IMR-90 (cell line): ENCODE measurements around the gene YTHDF2. TPM values are rescaled to one million over a fixed set of nuclear protein-coding genes. Genes with fewer than 3 reads are reported as not detected.

Experiments
- ATAC-seq: fragments of 200-7000 bp; cut with Tn5 transposase; 2 replicates; pipeline ENCODE4 v1.9.1; 2020; ENCODE audit warnings: low read depth, mild to moderate bottlenecking, moderate library complexity
- BruUV-seq: library from RNA; stranded (reverse); fragments of 400-500 nt; replicated peaks from 2 replicates; lab custom pipeline; 2021; lab: Mats Ljungman, UMichigan
- CTCF ChIA-PET: fragments of 300-600 bp; formaldehyde crosslinking; extraction: SDS; loops from one replicate; lab custom pipeline; 2021; ENCODE audit warnings: antibody characterized with exemption; lab: Yijun Ruan, JAX
- POLR2A ChIA-PET: fragments of 300-600 bp; sonication (Branson Sonifier 250); formaldehyde crosslinking; loops from one replicate; lab custom pipeline; 2022; ENCODE audit warnings: antibody characterized with exemption; ENCODE audit not compliant: unreplicated experiment; lab: Charles Lee
- DNase-seq: peaks from one replicate; pipeline ENCODE4 v3.0.0; 2013
- H2AFZ ChIP-seq: replicated peaks from 2 replicates; pipeline ENCODE3; 2013; ENCODE audit warnings: low read length, mild to moderate bottlenecking; ENCODE audit not compliant: poor library complexity
- H2AK5ac ChIP-seq: 2 replicates; pipeline ENCODE4 v1.6.1; 2013; ENCODE audit warnings: low read depth, low read length, inconsistent platforms
- H2AK9ac ChIP-seq: replicated peaks from 2 replicates; pipeline ENCODE3; 2013; ENCODE audit warnings: mild to moderate bottlenecking, low read depth, low read length, moderate library complexity; ENCODE audit not compliant: poor library complexity
- H2BK120ac ChIP-seq: 2 replicates; pipeline ENCODE4 v1.6.1; 2013; ENCODE audit warnings: low read depth, low read length, inconsistent platforms
- H2BK15ac ChIP-seq: 3 replicates; pipeline ENCODE4 v1.6.1; 2013; ENCODE audit warnings: low read depth, low read length, inconsistent platforms
- H2BK20ac ChIP-seq: 2 replicates; pipeline ENCODE4 v1.6.1; 2013; ENCODE audit warnings: low read depth, mild to moderate bottlenecking, inconsistent platforms, low read length, moderate library complexity
- H2BK5ac ChIP-seq: 2 replicates; pipeline ENCODE4 v1.6.1; 2013; ENCODE audit warnings: mild to moderate bottlenecking, low read depth, low read length, inconsistent platforms; ENCODE audit not compliant: poor library complexity, severe bottlenecking
- H3K14ac ChIP-seq: replicated peaks from 2 replicates; pipeline ENCODE4 v1.6.1; 2013; ENCODE audit warnings: low read depth, low read length, inconsistent platforms
- H3K18ac ChIP-seq: 2 replicates; pipeline ENCODE4 v1.6.1; 2013; ENCODE audit warnings: low read depth, low read length, control low read depth
- H3K23ac ChIP-seq: 2 replicates; pipeline ENCODE4 v1.6.1; 2013; ENCODE audit warnings: low read depth, low read length, inconsistent platforms
- H3K27ac ChIP-seq: 2 replicates; pipeline ENCODE4 v1.5.1; 2013; ENCODE audit warnings: mild to moderate bottlenecking, control low read depth, low read length; ENCODE audit not compliant: insufficient read depth
- H3K27me3 ChIP-seq: 2 replicates; pipeline ENCODE4 v1.6.1; 2013; ENCODE audit warnings: low read length; ENCODE audit not compliant: control insufficient read depth, insufficient read depth
- H3K36me3 ChIP-seq: 2 replicates; pipeline ENCODE4 v1.6.1; 2013; ENCODE audit warnings: low read length, mixed read lengths; ENCODE audit not compliant: control insufficient read depth, insufficient read depth
- H3K4ac ChIP-seq: 2 replicates; pipeline ENCODE4 v1.6.1; 2013; ENCODE audit warnings: low read depth, low read length, inconsistent platforms
- H3K4me1 ChIP-seq: 2 replicates; pipeline ENCODE4 v1.6.1; 2013; ENCODE audit warnings: low read length, mixed read lengths; ENCODE audit not compliant: control insufficient read depth, insufficient read depth
- H3K4me2 ChIP-seq: 2 replicates; pipeline ENCODE4 v1.6.1; 2013; ENCODE audit warnings: low read depth, mild to moderate bottlenecking, control low read depth, low read length, moderate library complexity
- H3K4me3 ChIP-seq: 2 replicates; pipeline ENCODE4 v1.5.1; 2013; ENCODE audit warnings: low read depth, mild to moderate bottlenecking, control low read depth, low read length, moderate library complexity; ENCODE audit not compliant: insufficient read depth
- H3K56ac ChIP-seq: 2 replicates; pipeline ENCODE4 v1.6.1; 2013; ENCODE audit warnings: low read length, inconsistent platforms; ENCODE audit not compliant: insufficient read depth; ENCODE audit errors: extremely low read depth
- H3K79me1 ChIP-seq, 2 experiments: 2 replicates each; pipeline ENCODE4 v1.6.1; 2013; ENCODE audit warnings: low read length in 2 of 2, inconsistent platforms in 1 of 2, low read depth in 1 of 2
- H3K9ac ChIP-seq: 2 replicates; pipeline ENCODE4 v1.6.1; 2013; ENCODE audit warnings: low read depth, low read length, control low read depth
- H3K9me1 ChIP-seq: 2 replicates; pipeline ENCODE4 v1.6.1; 2013; ENCODE audit warnings: low read length, inconsistent platforms; ENCODE audit not compliant: insufficient read depth
- H3K9me3 ChIP-seq: 2 replicates; pipeline ENCODE4 v1.6.1; 2013; ENCODE audit warnings: low read length; ENCODE audit not compliant: control insufficient read depth, insufficient read depth
- H4K20me1 ChIP-seq: 2 replicates; pipeline ENCODE4 v1.6.1; 2013; ENCODE audit warnings: low read length, inconsistent platforms; ENCODE audit not compliant: insufficient read depth
- H4K5ac ChIP-seq: 2 replicates; pipeline ENCODE4 v1.6.1; 2013; ENCODE audit warnings: mild to moderate bottlenecking, low read depth, low read length, control low read depth
- H4K8ac ChIP-seq, 2 experiments: 2 replicates each; pipeline ENCODE4 v1.6.1; 2013; ENCODE audit warnings: low read depth in 2 of 2, low read length in 2 of 2, control low read depth in 1 of 2, inconsistent platforms in 1 of 2
- H4K91ac ChIP-seq: 2 replicates; pipeline ENCODE4 v1.6.1; 2013; ENCODE audit warnings: low read depth, low read length, inconsistent platforms; ENCODE audit not compliant: insufficient read depth
- CEBPB ChIP-seq: IDR thresholded peaks from 2 replicates; pipeline ENCODE4 v1.6.1; 2012; ENCODE audit warnings: low read depth, low read length, improper control_type of control experiment
- CHD1 ChIP-seq: IDR thresholded peaks from 2 replicates; pipeline ENCODE4 v1.6.1; 2012; ENCODE audit warnings: low read depth, low read length, improper control_type of control experiment
- FOS ChIP-seq: fragments of 150-350 bp; IDR thresholded peaks from 2 replicates; pipeline ENCODE4 v1.6.1; 2016; ENCODE audit warnings: low read depth, low read length
- MAFK ChIP-seq: IDR thresholded peaks from 2 replicates; pipeline ENCODE4 v1.6.1; 2012; ENCODE audit warnings: low read depth, low read length, improper control_type of control experiment
- MAZ ChIP-seq: IDR thresholded peaks from 2 replicates; pipeline ENCODE4 v1.6.1; 2012; ENCODE audit warnings: low read depth, mild to moderate bottlenecking, low read length, improper control_type of control experiment, moderate library complexity, borderline replicate concordance
- NFE2L2 ChIP-seq: fragments of 150-350 bp; IDR thresholded peaks from 2 replicates; pipeline ENCODE4 v1.6.1; 2016; ENCODE audit warnings: low read depth, mild to moderate bottlenecking, low read length
- POLR2A ChIP-seq: IDR thresholded peaks from 2 replicates; pipeline ENCODE4 v1.6.1; 2012; ENCODE audit warnings: mild to moderate bottlenecking, low read depth, low read length
- RAD21 ChIP-seq: IDR thresholded peaks from 2 replicates; pipeline ENCODE4 v1.6.1; 2012; ENCODE audit warnings: low read length, improper control_type of control experiment
- RCOR1 ChIP-seq: IDR thresholded peaks from 2 replicates; pipeline ENCODE4 v1.6.1; 2012; ENCODE audit warnings: mild to moderate bottlenecking, low read length, improper control_type of control experiment; ENCODE audit not compliant: insufficient replicate concordance
- SMC3 ChIP-seq: fragments of 150-350 bp; IDR thresholded peaks from 2 replicates; pipeline ENCODE4 v1.6.1; 2016; ENCODE audit warnings: low read depth, mild to moderate bottlenecking, antibody characterized with exemption, low read length, moderate library complexity
- dilution Hi-C: fragments of 300-500 bp; cut with HindIII; formaldehyde crosslinking; loops from one replicate; pipeline ENCODE4 v1.14.3; 2018; ENCODE audit warnings: low sequenced_read_pairs; ENCODE audit not compliant: unreplicated experiment
- in situ Hi-C: fragments of 300-500 bp; cut with MboI; formaldehyde crosslinking; loops from 3 replicates; pipeline ENCODE4 v1.14.3; 2019; ENCODE audit warnings: low sequenced_read_pairs, inconsistent platforms, mixed read lengths
- intact Hi-C: fragments of 100-400 bp; cut with micrococcal nuclease; formaldehyde crosslinking; loops from 2 replicates; pipeline ENCODE4 v1.10.0; 2022
- polyA plus RNA-seq, 3 experiments: library from polyadenylated mRNA; depleted of rRNA; stranded (reverse); fragments of >200 nt; gene quantifications; 2 replicates each; pipeline ENCODE4 v1.2.3, GENCODE V29; 2012; ENCODE audit warnings: low replicate concordance in 1 of 3
- total RNA-seq: library from RNA; depleted of rRNA; stranded (reverse); fragments of >200 nt; gene quantifications from 2 replicates; pipeline ENCODE4 v1.2.3, GENCODE V29; 2012
- TF ChIP-seq, protein P1 (sequence below): fragments of 150-350 bp; IDR thresholded peaks from 2 replicates; pipeline ENCODE4 v1.6.1; 2016; ENCODE audit warnings: low read depth, mild to moderate bottlenecking, low read length, moderate library complexity, borderline replicate concordance
- TF ChIP-seq, protein P2 (sequence below): fragments of 150-350 bp; IDR thresholded peaks from 2 replicates; pipeline ENCODE4 v1.6.1; 2017; ENCODE audit warnings: mild to moderate bottlenecking, antibody characterized with exemption, low read length, low read depth

Gene YTHDF2
- total and polyA plus RNA-seq, 2 of the 4 experiments (the other 2 are of a cell fraction) = 50.0 to 94.3 TPM

- Histone ChIP-seq H2BK120ac (peak overlapping the region; percentile 75), H2BK20ac (peak overlapping the region; percentile 88; the same call in 1 of the 2 replicates), H3K27me3 (no peaks in the 10 kb centered on the region), H3K4me3 (no peak overlapping the region), H3K9me3 (no peaks in the 10 kb centered on the region), H3K4me2 (no peak overlapping the region), H4K20me1 (no peaks in the 10 kb centered on the region), H3K56ac (no peak overlapping the region), H4K8ac (no peak overlapping the region; a peak in 1 of 4 replicates), H3K23ac (no peak overlapping the region), H3K27ac (no peak overlapping the region), H2AK9ac (no peak overlapping the region), H3K36me3 (peaks cover 8% of the 10 kb centered on the region), H2BK5ac (no peak overlapping the region), H3K79me1 (peaks cover 0 to 2% of the 10 kb centered on the region in 2 experiments; a peak in 2 of 4 replicates), H3K14ac (0 out of 2 replicates have a peak overlapping the region, but pooled peaks have one; percentile 72), H2AFZ (no peak overlapping the region), H3K4me1 (peaks cover 4% of the 10 kb centered on the region), H3K9ac (no peak overlapping the region), H3K4ac (no peak overlapping the region), H4K5ac (no peak overlapping the region; the same call in 1 of the 2 replicates), H4K91ac (peak overlapping the region; percentile 80; the same call in 1 of the 2 replicates), H2AK5ac (no peak overlapping the region), H3K9me1 (peaks cover 13% of the 10 kb centered on the region), H2BK15ac (0 out of 3 replicates have a peak overlapping the region, but pooled peaks have one; percentile 33), H3K18ac (no peak overlapping the region)
- POLR2A ChIA-PET = no interaction called here
- intact Hi-C loops = no loop called here
- in situ Hi-C loops = no loop called here
- TF ChIP-seq POLR2A (no peak), SMC3 (no peak), RCOR1 (no peak), CHD1 (no peak), FOS (no peak), CEBPB (no peak), MAFK (no peak), RAD21 (no peak), MAZ (no peak), NFE2L2 (no peak)
- TF ChIP-seq, protein P1, sequence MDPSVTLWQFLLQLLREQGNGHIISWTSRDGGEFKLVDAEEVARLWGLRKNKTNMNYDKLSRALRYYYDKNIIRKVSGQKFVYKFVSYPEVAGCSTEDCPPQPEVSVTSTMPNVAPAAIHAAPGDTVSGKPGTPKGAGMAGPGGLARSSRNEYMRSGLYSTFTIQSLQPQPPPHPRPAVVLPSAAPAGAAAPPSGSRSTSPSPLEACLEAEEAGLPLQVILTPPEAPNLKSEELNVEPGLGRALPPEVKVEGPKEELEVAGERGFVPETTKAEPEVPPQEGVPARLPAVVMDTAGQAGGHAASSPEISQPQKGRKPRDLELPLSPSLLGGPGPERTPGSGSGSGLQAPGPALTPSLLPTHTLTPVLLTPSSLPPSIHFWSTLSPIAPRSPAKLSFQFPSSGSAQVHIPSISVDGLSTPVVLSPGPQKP = no peak
- TF ChIP-seq, protein P2, sequence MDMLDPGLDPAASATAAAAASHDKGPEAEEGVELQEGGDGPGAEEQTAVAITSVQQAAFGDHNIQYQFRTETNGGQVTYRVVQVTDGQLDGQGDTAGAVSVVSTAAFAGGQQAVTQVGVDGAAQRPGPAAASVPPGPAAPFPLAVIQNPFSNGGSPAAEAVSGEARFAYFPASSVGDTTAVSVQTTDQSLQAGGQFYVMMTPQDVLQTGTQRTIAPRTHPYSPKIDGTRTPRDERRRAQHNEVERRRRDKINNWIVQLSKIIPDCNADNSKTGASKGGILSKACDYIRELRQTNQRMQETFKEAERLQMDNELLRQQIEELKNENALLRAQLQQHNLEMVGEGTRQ = no peak
- no peak for DNase-seq
- dilution Hi-C loops = no loop called here
- no TSS peak for BruUV-seq
- ATAC-seq = no peak
- CTCF ChIA-PET = no interaction called here
Observed at GRCh38 chr1:28719332-28719619, 17.5 kb upstream of the YTHDF2 start.
